MCF 10A (cell line): ENCODE measurements around the gene CFAP61. TPM values are rescaled to one million over a fixed set of nuclear protein-coding genes. Genes with fewer than 3 reads are reported as not detected.

Source experiments
- BruUV-seq: library from RNA; stranded (reverse); fragments of 400-500 nt; replicated peaks from 2 replicates; lab custom pipeline; 2021; lab: Mats Ljungman, UMichigan
- CTCF ChIA-PET: fragments of 300-600 bp; sonication (Branson Sonifier 250); formaldehyde crosslinking; extraction: SDS; loops from one replicate; lab custom pipeline; 2021; ENCODE audit warnings: antibody characterized with exemption, inconsistent platforms; lab: Yijun Ruan, JAX
- POLR2A ChIA-PET: fragments of 300-600, 350-650 bp; sonication (Branson Sonifier 250); formaldehyde crosslinking; extraction: SDS; loops from one replicate; lab custom pipeline; 2020; ENCODE audit warnings: antibody characterized with exemption, inconsistent platforms; lab: Yijun Ruan, JAX
- DNase-seq: peaks from one replicate; pipeline ENCODE4 v3.0.0-alpha.2; 2018; ENCODE audit not compliant: unreplicated experiment
- H3K27ac Mint-ChIP-seq: one replicate; pipeline ENCODE4 v1.8.0; 2022; ENCODE audit warnings: mild to moderate bottlenecking, low read depth, mixed read lengths; ENCODE audit not compliant: unreplicated experiment
- H3K27me3 Mint-ChIP-seq: one replicate; pipeline ENCODE4 v1.8.0; 2022; ENCODE audit warnings: mixed read lengths; ENCODE audit not compliant: insufficient read depth, unreplicated experiment
- H3K36me3 Mint-ChIP-seq: one replicate; pipeline ENCODE4 v1.8.0; 2022; ENCODE audit warnings: mild to moderate bottlenecking, moderate library complexity, mixed read lengths; ENCODE audit not compliant: insufficient read depth, unreplicated experiment
- H3K4me1 Mint-ChIP-seq: one replicate; pipeline ENCODE4 v1.8.0; 2022; ENCODE audit warnings: mixed read lengths; ENCODE audit not compliant: insufficient read depth, unreplicated experiment
- H3K4me3 Mint-ChIP-seq: one replicate; pipeline ENCODE4 v1.8.0; 2022; ENCODE audit warnings: mild to moderate bottlenecking, moderate library complexity, mixed read lengths; ENCODE audit not compliant: unreplicated experiment
- H3K9me3 Mint-ChIP-seq: one replicate; pipeline ENCODE4 v1.8.0; 2022; ENCODE audit warnings: mixed read lengths; ENCODE audit not compliant: unreplicated experiment
- intact Hi-C: fragments of 100-400 bp; cut with micrococcal nuclease; formaldehyde crosslinking; loops from 2 replicates; pipeline ENCODE4 v1.14.1; 2022
- total RNA-seq: library from RNA; stranded (reverse); gene quantifications from 2 replicates; pipeline ENCODE4 v1.2.3, GENCODE V29; 2022
- TF ChIP-seq, protein P1 (sequence below): fragments of 200-600 bp; IDR thresholded peaks from one replicate; pipeline ENCODE4 v1.8.0; 2022; ENCODE audit warnings: antibody characterized with exemption, mild to moderate bottlenecking; ENCODE audit not compliant: unreplicated experiment

The CFAP61 gene
- total RNA-seq, 1 experiment from 2014 or later = 1.5 TPM

DNA sequence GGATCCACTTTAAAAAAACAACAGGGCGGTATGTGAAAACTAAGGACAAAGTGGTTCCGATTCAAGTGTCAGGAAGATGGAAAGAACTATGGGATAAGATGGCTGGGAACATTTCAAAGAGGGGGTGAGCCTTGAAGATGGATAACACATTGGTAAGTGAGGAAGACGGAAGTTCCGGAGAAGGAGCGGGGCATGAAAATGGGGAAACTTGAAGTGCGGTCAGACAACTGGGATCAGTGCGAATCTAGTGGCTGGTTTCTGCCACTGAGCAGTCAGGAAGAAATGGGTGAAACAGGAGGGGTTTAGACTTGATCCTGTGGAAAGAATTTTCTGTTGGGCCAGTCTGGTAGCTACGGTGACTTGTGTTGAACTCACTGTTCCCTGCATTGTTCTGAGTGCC, 34.0 kb upstream of the CFAP61 start:
- intact Hi-C loops = loop anchor here (5.0 kb wide), 2 partner anchors 219 to 331 kb away; no protein-coding TSS in a partner anchor
- Mint-ChIP-seq H3K9me3 (no peaks in the 10 kb centered on the region), H3K27me3 (no peaks in the 10 kb centered on the region), H3K4me3 (peak overlapping the region; percentile 73), H3K27ac (peak overlapping the region; percentile 95), H3K36me3 (no peaks in the 10 kb centered on the region), H3K4me1 (peaks cover 41% of the 10 kb centered on the region)
- POLR2A ChIA-PET = interaction anchor here (0.7 to 7.4 kb wide), 13 partner anchors 9 to 1311 kb away, joined by 3 to 79 read pairs (median 13); partner anchors contain the start of genes CFAP61 and CRNKL1
- BruUV-seq = TSS peak; percentile 69
- DNase-seq = no peak
- TF ChIP-seq, protein P1, sequence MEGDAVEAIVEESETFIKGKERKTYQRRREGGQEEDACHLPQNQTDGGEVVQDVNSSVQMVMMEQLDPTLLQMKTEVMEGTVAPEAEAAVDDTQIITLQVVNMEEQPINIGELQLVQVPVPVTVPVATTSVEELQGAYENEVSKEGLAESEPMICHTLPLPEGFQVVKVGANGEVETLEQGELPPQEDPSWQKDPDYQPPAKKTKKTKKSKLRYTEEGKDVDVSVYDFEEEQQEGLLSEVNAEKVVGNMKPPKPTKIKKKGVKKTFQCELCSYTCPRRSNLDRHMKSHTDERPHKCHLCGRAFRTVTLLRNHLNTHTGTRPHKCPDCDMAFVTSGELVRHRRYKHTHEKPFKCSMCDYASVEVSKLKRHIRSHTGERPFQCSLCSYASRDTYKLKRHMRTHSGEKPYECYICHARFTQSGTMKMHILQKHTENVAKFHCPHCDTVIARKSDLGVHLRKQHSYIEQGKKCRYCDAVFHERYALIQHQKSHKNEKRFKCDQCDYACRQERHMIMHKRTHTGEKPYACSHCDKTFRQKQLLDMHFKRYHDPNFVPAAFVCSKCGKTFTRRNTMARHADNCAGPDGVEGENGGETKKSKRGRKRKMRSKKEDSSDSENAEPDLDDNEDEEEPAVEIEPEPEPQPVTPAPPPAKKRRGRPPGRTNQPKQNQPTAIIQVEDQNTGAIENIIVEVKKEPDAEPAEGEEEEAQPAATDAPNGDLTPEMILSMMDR = no peak
- CTCF ChIA-PET = interaction anchor here (0.6 to 1.8 kb wide), 8 partner anchors 9 to 327 kb away, joined by 3 to 8 read pairs (median 4); partner anchors contain the start of genes CFAP61 and CRNKL1

DNA sequence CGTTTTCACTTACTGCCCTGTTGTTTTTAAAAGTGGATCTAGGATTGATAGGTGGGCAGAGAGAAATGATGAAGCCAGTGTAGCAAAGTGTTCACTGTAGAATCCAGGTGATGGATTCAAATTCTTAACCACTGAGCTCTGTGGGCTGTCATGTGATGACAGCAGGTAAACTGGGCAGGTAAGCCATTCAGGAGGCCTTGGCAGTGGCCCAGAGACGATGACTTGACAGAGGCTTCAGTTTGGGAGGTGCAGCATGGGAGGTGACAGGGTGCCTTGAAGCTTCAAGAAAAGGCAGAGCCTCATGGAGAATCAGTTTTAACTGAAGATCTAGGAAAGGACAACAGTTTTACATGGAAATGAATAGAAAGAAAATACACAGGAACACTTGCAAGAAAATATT, 33.2 kb upstream of the CFAP61 start:
- Mint-ChIP-seq H3K4me1 (peaks cover 41% of the 10 kb centered on the region), H3K9me3 (no peaks in the 10 kb centered on the region), H3K36me3 (peaks cover 2% of the 10 kb centered on the region), H3K27me3 (no peaks in the 10 kb centered on the region), H3K4me3 (peak overlapping the region; percentile 73), H3K27ac (peak overlapping the region; percentile 44)
- DNase-seq = peak; percentile 73
- CTCF ChIA-PET = interaction anchor here (0.6 to 2.0 kb wide), 9 partner anchors 12 to 1737 kb away, joined by 3 to 8 read pairs (median 4); partner anchors contain the start of genes CFAP61 and CRNKL1
- TF ChIP-seq, protein P1 = no peak
- intact Hi-C loops = loop anchor here (5.0 kb wide), 2 partner anchors 218 to 332 kb away; no protein-coding TSS in a partner anchor
- no TSS peak for BruUV-seq
- POLR2A ChIA-PET = interaction anchor here (0.6 to 7.4 kb wide), 15 partner anchors 8 to 1679 kb away, joined by 3 to 79 read pairs (median 4); partner anchors contain the start of genes CFAP61 and CRNKL1

DNA sequence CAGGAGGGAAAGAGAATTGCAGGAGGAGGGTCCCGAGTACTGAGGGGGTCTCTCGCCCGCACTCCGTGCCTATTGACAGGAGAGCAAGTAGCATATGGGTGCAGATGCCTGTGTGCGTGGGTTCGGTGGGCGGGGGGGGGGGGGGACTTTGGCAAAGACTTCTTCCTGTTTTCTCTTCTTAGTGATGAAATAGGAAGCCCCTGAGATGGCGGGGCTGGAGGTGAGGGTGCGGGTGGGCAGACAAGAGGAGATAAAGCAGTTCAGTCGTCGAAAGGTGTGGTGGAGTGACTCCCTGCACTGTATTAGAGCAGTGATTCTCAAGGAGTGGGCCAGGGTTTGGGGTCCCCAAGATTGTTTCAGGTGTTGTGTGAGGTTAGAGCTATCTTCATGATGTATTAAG, 31.4 kb upstream of the CFAP61 start:
- TF ChIP-seq, protein P1 = no peak
- no peaks in the 10 kb centered on the region for H3K27me3 Mint-ChIP-seq
- POLR2A ChIA-PET = interaction anchor here (0.6 to 7.4 kb wide), 4 partner anchors 10 to 1454 kb away, joined by 3 to 67 read pairs (median 23); partner anchors contain the start of genes CFAP61 and CRNKL1
- no peak for DNase-seq
- no peak overlapping the region for H3K4me3 Mint-ChIP-seq
- CTCF ChIA-PET = interaction anchor here (1.1 to 2.0 kb wide), 2 partner anchors 193 to 328 kb away, joined by 3 to 7 read pairs; no protein-coding TSS in a partner anchor
- intact Hi-C loops = no loop called here
- H3K9me3 Mint-ChIP-seq = no peaks in the 10 kb centered on the region
- H3K36me3 Mint-ChIP-seq = peaks cover 12% of the 10 kb centered on the region
- no TSS peak for BruUV-seq
- H3K4me1 Mint-ChIP-seq = peaks cover 41% of the 10 kb centered on the region
- peak overlapping the region; percentile 40 for H3K27ac Mint-ChIP-seq

DNA sequence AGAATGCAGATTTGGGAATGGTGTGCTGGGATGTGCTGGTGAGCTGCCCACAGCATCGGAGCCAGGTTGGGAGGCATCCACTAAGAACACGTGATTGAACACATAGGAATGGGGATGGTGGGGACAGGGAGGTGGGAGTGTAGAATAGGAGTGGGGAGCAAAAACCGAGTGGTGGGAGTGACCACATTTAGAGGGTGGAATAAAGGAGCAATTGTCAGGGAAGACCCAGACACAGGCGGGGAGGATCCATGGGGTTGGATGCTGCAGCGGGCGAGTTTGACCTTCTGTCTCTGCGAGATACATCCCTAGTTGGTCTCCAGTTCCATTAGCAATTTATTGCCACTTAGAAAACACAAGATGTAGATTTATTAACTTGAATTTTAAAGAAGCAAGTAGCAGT, 30.5 kb upstream of the CFAP61 start:
- Mint-ChIP-seq H3K4me1 (peaks cover 39% of the 10 kb centered on the region), H3K36me3 (peaks cover 21% of the 10 kb centered on the region), H3K27me3 (no peaks in the 10 kb centered on the region), H3K9me3 (no peaks in the 10 kb centered on the region), H3K27ac (peak overlapping the region; percentile 17), H3K4me3 (peak overlapping the region; percentile 12)
- no TSS peak for BruUV-seq
- TF ChIP-seq, protein P1 = no peak
- CTCF ChIA-PET = no interaction called here
- POLR2A ChIA-PET = interaction anchor here (0.5 to 7.4 kb wide), 6 partner anchors 9 to 305 kb away, joined by 3 to 67 read pairs (median 4); partner anchors contain the start of genes CFAP61 and CRNKL1
- intact Hi-C loops = no loop called here
- DNase-seq = no peak
